HepG2 (cell line): ENCODE measurements around the gene JPT1. TPM values are rescaled to one million over a fixed set of nuclear protein-coding genes. Genes with fewer than 3 reads are reported as not detected.

Experiments used
- AHR ChIP-seq: IDR thresholded peaks from 2 replicates; pipeline ENCODE4 v1.6.1; 2018; ENCODE audit warnings: missing genetic modification reagents, missing compliant biosample characterization
- BCL6 ChIP-seq: IDR thresholded peaks from 2 replicates; pipeline ENCODE4 v1.6.1; 2016; ENCODE audit warnings: missing genetic modification reagents, missing compliant biosample characterization
- BRD4 ChIP-seq: sonication (generic); formaldehyde crosslinking; IDR thresholded peaks from 2 replicates; pipeline ENCODE4 v1.4.0; 2020; ENCODE audit warnings: missing genetic modification reagents
- CCAR2 ChIP-seq: fragments of 200-400 bp; formaldehyde crosslinking; optimal IDR thresholded peaks from 2 replicates; pipeline ENCODE3; 2018; ENCODE audit warnings: low read depth, mild to moderate bottlenecking, low read length, moderate library complexity
- FOXA1 ChIP-seq, 2 experiments: fragments of 450-650 bp in 1 of 2; sonication (generic) in 1 of 2; formaldehyde crosslinking in 1 of 2; IDR thresholded peaks; 2 replicates each; pipeline versions ENCODE4 v1.4.0 to v1.6.1; 2016 to 2020; ENCODE audit warnings: missing genetic modification reagents in 1 of 2
- JUN ChIP-seq: sonication (generic); formaldehyde crosslinking; IDR thresholded peaks from 2 replicates; pipeline ENCODE4 v1.4.0; 2020; ENCODE audit warnings: mild to moderate bottlenecking, missing genetic modification reagents
- KDM2A ChIP-seq: sonication (generic); formaldehyde crosslinking; IDR thresholded peaks from 2 replicates; pipeline ENCODE4 v1.4.0; 2020; ENCODE audit warnings: low read depth, missing genetic modification reagents, borderline replicate concordance
- MEF2D ChIP-seq: sonication (generic); formaldehyde crosslinking; IDR thresholded peaks from 2 replicates; pipeline ENCODE4 v1.5.1; 2020; ENCODE audit warnings: mild to moderate bottlenecking, missing genetic modification reagents
- PHF5A ChIP-seq: IDR thresholded peaks from one replicate; pipeline ENCODE4 v1.6.1; 2018; ENCODE audit warnings: low read depth, missing genetic modification reagents; ENCODE audit not compliant: unreplicated experiment
- PRMT3 ChIP-seq: sonication (generic); formaldehyde crosslinking; IDR thresholded peaks from 2 replicates; pipeline ENCODE4 v1.8.1; 2022; ENCODE audit warnings: low read depth, mild to moderate bottlenecking, moderate library complexity, missing genetic modification reagents, borderline replicate concordance
- TAF1 ChIP-seq: sonication (generic); formaldehyde crosslinking; IDR thresholded peaks from 2 replicates; pipeline ENCODE4 v1.4.0; 2020; ENCODE audit warnings: missing genetic modification reagents
- TAF15 ChIP-seq: fragments of 200-400 bp; formaldehyde crosslinking; IDR thresholded peaks from one replicate; pipeline ENCODE4 v1.6.1; 2018; ENCODE audit warnings: mild to moderate bottlenecking, low read depth, low read length; ENCODE audit not compliant: poor library complexity, severe bottlenecking
- TCF12 ChIP-seq, 2 experiments: fragments of 450-650 bp in 1 of 2; sonication (generic) in 1 of 2; formaldehyde crosslinking in 1 of 2; IDR thresholded peaks; 2 replicates each; pipeline versions ENCODE4 v1.6.1 to v1.8.0; 2017 to 2022; ENCODE audit warnings: antibody characterized with exemption in 1 of 2, mild to moderate bottlenecking in 1 of 2, missing genetic modification reagents in 1 of 2, moderate library complexity in 1 of 2
- ZBTB42 ChIP-seq: sonication (generic); formaldehyde crosslinking; IDR thresholded peaks from 2 replicates; pipeline ENCODE4 v1.5.0; 2020; ENCODE audit warnings: mild to moderate bottlenecking, missing genetic modification reagents
- ZMYM2 ChIP-seq: sonication (generic); formaldehyde crosslinking; IDR thresholded peaks from 2 replicates; pipeline ENCODE4 v1.8.0; 2022; ENCODE audit warnings: mild to moderate bottlenecking, missing genetic modification reagents
- ZMYM3 ChIP-seq: sonication (generic); formaldehyde crosslinking; IDR thresholded peaks from 2 replicates; pipeline ENCODE4 v1.5.1; 2020; ENCODE audit warnings: mild to moderate bottlenecking, missing genetic modification reagents
- ZNF343 ChIP-seq: sonication (generic); formaldehyde crosslinking; IDR thresholded peaks from 2 replicates; pipeline ENCODE4 v1.4.0; 2020; ENCODE audit warnings: mild to moderate bottlenecking, missing genetic modification reagents
- ZNF350 ChIP-seq: sonication (generic); formaldehyde crosslinking; IDR thresholded peaks from 2 replicates; pipeline ENCODE4 v1.4.0; 2020; ENCODE audit warnings: mild to moderate bottlenecking, low read depth, missing genetic modification reagents, borderline replicate concordance
- ZNF550 ChIP-seq: sonication (generic); formaldehyde crosslinking; IDR thresholded peaks from 2 replicates; pipeline ENCODE4 v1.4.0; 2020; ENCODE audit warnings: mild to moderate bottlenecking, missing genetic modification reagents, borderline replicate concordance
- ZSCAN25 ChIP-seq: sonication (generic); formaldehyde crosslinking; IDR thresholded peaks from 2 replicates; pipeline ENCODE4 v1.8.0; 2022; ENCODE audit warnings: mild to moderate bottlenecking, missing genetic modification reagents
- polyA plus RNA-seq, 8 experiments: library from polyadenylated mRNA; depleted of rRNA in 3 of 8; stranded (reverse) in 7 of 8; unstranded in 1 of 8; fragments of >200 nt; fragmentation: Illumina TruSeq in 4 of 8; extraction: Trizol in 4 of 8; gene quantifications; 2 replicates each; pipeline versions ENCODE4 v1.2.1 to v1.2.3, GENCODE V29; 2011 to 2016; ENCODE audit warnings: low read depth in 4 of 8, missing spikeins in 1 of 8, mixed read lengths in 1 of 8; ENCODE audit not compliant: insufficient read depth in 1 of 8
- total RNA-seq, 5 experiments: library from RNA; depleted of rRNA; stranded (reverse); fragments of >200 nt; fragmentation: Illumina TruSeq; extraction: Trizol; gene quantifications; 2 replicates each; pipeline ENCODE4 v1.2.3, GENCODE V29; 2016; ENCODE audit warnings: low read depth in 1 of 5
- TF ChIP-seq, protein P1 (sequence below): sonication (generic); formaldehyde crosslinking; IDR thresholded peaks from 2 replicates; pipeline ENCODE4 v1.8.0; 2022; ENCODE audit warnings: missing genetic modification reagents, low read depth, mild to moderate bottlenecking, borderline replicate concordance
- TF ChIP-seq, protein P2 (sequence below): sonication (generic); formaldehyde crosslinking; IDR thresholded peaks from 2 replicates; pipeline ENCODE4 v1.4.0; 2020; ENCODE audit warnings: mild to moderate bottlenecking, missing genetic modification reagents, borderline replicate concordance
- TF ChIP-seq, protein P3 (sequence below): IDR thresholded peaks from 2 replicates; pipeline ENCODE4 v1.6.1; 2018; ENCODE audit warnings: missing genetic modification reagents
- TF ChIP-seq, protein P4 (sequence below): sonication (generic); formaldehyde crosslinking; IDR thresholded peaks from 2 replicates; pipeline ENCODE4 v1.8.0; 2022; ENCODE audit warnings: missing genetic modification reagents, mild to moderate bottlenecking, borderline replicate concordance

The JPT1 gene
- total and polyA plus RNA-seq, 2 of the 13 experiments (the other 11 are each of a cell fraction or from before 2014, with no cell fraction given): 43.3 to 256 TPM

- TF ChIP-seq CCAR2 (no peak), ZBTB42 (CRISPR knock-in tag) (no peak), ZNF343 (CRISPR knock-in tag) (peak; percentile 60; the same call in 1 of the 2 replicates), KDM2A (CRISPR knock-in tag) (no peak), PRMT3 (no peak), TAF15 (no peak), ZMYM2 (CRISPR knock-in tag) (peak; percentile 47; the same call in 1 of the 2 replicates), PHF5A (CRISPR knock-in tag) (no peak), MEF2D (CRISPR knock-in tag) (no peak; the same call in 1 of the 2 replicates), ZNF550 (CRISPR knock-in tag) (no peak), FOXA1 (IDR thresholded peaks at IDR 0.05) (no peak), FOXA1 (CRISPR knock-in tag; IDR thresholded peaks at IDR 0.05) (no peak), ZSCAN25 (CRISPR knock-in tag) (no peak; the same call in 1 of the 2 replicates), BRD4 (CRISPR knock-in tag) (no peak), AHR (no peak), BCL6 (no peak), ZNF350 (CRISPR knock-in tag) (no peak), JUN (CRISPR knock-in tag) (no peak), ZMYM3 (no peak), TAF1 (CRISPR knock-in tag) (no peak), TCF12 (IDR thresholded peaks at IDR 0.05) (no peak), TCF12 (CRISPR knock-in tag; IDR thresholded peaks at IDR 0.05) (no peak)
- TF ChIP-seq, protein P1, sequence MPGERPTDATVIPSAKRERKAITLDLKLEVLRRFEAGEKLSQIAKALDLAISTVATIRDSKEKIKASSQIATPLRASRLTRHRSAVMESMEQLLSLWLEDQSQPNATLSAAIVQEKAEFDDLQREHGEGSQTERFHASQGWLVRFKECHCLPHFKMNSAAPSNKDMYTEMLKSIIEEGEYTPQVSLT: no peak
- TF ChIP-seq, protein P2, sequence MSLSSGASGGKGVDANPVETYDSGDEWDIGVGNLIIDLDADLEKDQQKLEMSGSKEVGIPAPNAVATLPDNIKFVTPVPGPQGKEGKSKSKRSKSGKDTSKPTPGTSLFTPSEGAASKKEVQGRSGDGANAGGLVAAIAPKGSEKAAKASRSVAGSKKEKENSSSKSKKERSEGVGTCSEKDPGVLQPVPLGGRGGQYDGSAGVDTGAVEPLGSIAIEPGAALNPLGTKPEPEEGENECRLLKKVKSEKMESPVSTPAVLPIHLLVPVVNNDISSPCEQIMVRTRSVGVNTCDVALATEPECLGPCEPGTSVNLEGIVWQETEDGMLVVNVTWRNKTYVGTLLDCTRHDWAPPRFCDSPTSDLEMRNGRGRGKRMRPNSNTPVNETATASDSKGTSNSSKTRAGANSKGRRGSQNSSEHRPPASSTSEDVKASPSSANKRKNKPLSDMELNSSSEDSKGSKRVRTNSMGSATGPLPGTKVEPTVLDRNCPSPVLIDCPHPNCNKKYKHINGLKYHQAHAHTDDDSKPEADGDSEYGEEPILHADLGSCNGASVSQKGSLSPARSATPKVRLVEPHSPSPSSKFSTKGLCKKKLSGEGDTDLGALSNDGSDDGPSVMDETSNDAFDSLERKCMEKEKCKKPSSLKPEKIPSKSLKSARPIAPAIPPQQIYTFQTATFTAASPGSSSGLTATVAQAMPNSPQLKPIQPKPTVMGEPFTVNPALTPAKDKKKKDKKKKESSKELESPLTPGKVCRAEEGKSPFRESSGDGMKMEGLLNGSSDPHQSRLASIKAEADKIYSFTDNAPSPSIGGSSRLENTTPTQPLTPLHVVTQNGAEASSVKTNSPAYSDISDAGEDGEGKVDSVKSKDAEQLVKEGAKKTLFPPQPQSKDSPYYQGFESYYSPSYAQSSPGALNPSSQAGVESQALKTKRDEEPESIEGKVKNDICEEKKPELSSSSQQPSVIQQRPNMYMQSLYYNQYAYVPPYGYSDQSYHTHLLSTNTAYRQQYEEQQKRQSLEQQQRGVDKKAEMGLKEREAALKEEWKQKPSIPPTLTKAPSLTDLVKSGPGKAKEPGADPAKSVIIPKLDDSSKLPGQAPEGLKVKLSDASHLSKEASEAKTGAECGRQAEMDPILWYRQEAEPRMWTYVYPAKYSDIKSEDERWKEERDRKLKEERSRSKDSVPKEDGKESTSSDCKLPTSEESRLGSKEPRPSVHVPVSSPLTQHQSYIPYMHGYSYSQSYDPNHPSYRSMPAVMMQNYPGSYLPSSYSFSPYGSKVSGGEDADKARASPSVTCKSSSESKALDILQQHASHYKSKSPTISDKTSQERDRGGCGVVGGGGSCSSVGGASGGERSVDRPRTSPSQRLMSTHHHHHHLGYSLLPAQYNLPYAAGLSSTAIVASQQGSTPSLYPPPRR (CRISPR knock-in tag): no peak
- TF ChIP-seq, protein P3, sequence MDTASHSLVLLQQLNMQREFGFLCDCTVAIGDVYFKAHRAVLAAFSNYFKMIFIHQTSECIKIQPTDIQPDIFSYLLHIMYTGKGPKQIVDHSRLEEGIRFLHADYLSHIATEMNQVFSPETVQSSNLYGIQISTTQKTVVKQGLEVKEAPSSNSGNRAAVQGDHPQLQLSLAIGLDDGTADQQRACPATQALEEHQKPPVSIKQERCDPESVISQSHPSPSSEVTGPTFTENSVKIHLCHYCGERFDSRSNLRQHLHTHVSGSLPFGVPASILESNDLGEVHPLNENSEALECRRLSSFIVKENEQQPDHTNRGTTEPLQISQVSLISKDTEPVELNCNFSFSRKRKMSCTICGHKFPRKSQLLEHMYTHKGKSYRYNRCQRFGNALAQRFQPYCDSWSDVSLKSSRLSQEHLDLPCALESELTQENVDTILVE (CRISPR knock-in tag): no peak
- TF ChIP-seq, protein P4, sequence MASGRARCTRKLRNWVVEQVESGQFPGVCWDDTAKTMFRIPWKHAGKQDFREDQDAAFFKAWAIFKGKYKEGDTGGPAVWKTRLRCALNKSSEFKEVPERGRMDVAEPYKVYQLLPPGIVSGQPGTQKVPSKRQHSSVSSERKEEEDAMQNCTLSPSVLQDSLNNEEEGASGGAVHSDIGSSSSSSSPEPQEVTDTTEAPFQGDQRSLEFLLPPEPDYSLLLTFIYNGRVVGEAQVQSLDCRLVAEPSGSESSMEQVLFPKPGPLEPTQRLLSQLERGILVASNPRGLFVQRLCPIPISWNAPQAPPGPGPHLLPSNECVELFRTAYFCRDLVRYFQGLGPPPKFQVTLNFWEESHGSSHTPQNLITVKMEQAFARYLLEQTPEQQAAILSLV (CRISPR knock-in tag): no peak
Measured at GRCh38 chr17:75087182-75087557, 67.1 kb downstream of the JPT1 start (continued).
